SU-DHL-6 (cell line): ENCODE results near the gene C10orf95.

Source experiments
- CTCF ChIP-seq: fragments of 200-600 bp; sonication (generic); IDR thresholded peaks from one replicate; pipeline ENCODE4 v1.5.1; 2017; ENCODE audit warnings: antibody characterized with exemption, mild to moderate bottlenecking, low read length, moderate library complexity; ENCODE audit not compliant: insufficient read depth, poor library complexity, severe bottlenecking
- EZH2phosphoT487 ChIP-seq: fragments of 200-600 bp; sonication (generic), shearing (Covaris generic); conservative IDR thresholded peaks from 2 replicates; pipeline ENCODE4 v1.6.1; 2018; ENCODE audit warnings: mild to moderate bottlenecking, antibody characterized with exemption, low read length, moderate library complexity, mixed read lengths

DNA sequence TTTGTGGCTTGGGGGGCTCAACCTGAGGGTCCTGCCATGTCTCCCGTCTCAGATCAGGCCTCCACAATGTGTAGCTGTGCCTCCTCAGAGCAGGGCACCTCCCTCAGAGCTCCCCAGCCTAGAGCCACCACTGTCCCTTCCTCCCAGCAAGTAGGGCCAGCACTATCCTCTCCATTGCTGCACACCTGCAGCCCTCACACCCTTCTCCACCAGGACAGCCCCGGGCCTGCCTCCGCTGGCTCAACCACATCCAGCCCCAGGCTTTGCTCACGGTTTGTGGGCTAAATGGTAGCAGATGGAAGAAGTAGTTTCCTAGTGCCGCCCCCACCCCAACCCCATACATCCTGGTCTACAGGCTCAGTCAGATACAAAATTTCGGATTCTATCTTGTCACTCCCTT lies 45.7 kb downstream of the C10orf95 start:
- no peak for TF ChIP-seq CTCF
- no peak for TF ChIP-seq EZH2phosphoT487
